Sigmoid colon (tissue), 4 donors: ENCODE results near the gene FAM184B.

Experiments used
- EP300 ChIP-seq, 4 donors: sonication (generic); formaldehyde crosslinking; IDR thresholded peaks; one replicate each; pipeline ENCODE4 v1.6.1; 2017; ENCODE audit warnings: antibody characterized with exemption in 4 of 4
- POLR2AphosphoS5 ChIP-seq, 4 donors: sonication (generic); formaldehyde crosslinking; IDR thresholded peaks; one replicate each; pipeline ENCODE4 v1.6.1; 2017; ENCODE audit warnings: antibody characterized with exemption in 4 of 4
- TF ChIP-seq, protein P1 (sequence below), 4 experiments: fragments of 450-650 bp in 3 of 4; fragments of 200-600 bp in 1 of 4; IDR thresholded peaks; one replicate each; pipeline ENCODE4 v1.5.1; 2016 to 2019; ENCODE audit warnings: antibody characterized with exemption in 4 of 4, mild to moderate bottlenecking in 3 of 4, moderate library complexity in 2 of 4

- TF ChIP-seq, protein P1, sequence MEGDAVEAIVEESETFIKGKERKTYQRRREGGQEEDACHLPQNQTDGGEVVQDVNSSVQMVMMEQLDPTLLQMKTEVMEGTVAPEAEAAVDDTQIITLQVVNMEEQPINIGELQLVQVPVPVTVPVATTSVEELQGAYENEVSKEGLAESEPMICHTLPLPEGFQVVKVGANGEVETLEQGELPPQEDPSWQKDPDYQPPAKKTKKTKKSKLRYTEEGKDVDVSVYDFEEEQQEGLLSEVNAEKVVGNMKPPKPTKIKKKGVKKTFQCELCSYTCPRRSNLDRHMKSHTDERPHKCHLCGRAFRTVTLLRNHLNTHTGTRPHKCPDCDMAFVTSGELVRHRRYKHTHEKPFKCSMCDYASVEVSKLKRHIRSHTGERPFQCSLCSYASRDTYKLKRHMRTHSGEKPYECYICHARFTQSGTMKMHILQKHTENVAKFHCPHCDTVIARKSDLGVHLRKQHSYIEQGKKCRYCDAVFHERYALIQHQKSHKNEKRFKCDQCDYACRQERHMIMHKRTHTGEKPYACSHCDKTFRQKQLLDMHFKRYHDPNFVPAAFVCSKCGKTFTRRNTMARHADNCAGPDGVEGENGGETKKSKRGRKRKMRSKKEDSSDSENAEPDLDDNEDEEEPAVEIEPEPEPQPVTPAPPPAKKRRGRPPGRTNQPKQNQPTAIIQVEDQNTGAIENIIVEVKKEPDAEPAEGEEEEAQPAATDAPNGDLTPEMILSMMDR (IDR thresholded peaks at IDR 0.05): no peak
- no peak for TF ChIP-seq POLR2AphosphoS5 (IDR thresholded peaks at IDR 0.05)
- TF ChIP-seq EP300 (IDR thresholded peaks at IDR 0.05): no peak
These were observed 79.5 kb downstream of the FAM184B start for GRCh38 chr4:17701882-17702281.
